Endothelial cell of umbilical vein (primary cell): ENCODE results near the gene ARID3B.

Source experiments
- CTCF ChIP-seq, 2 donors: IDR thresholded peaks; 1 replicate in 1 of 2; 2 replicates in 1 of 2; pipeline ENCODE4 v1.5.1; 2011; ENCODE audit warnings: low read length in 2 of 2, mild to moderate bottlenecking in 2 of 2, moderate library complexity in 2 of 2, control low read depth in 1 of 2, inconsistent platforms in 1 of 2, low read depth in 1 of 2; ENCODE audit not compliant: insufficient read depth in 1 of 2; ENCODE audit errors: extremely low read depth in 1 of 2
- EZH2 ChIP-seq: IDR thresholded peaks from 2 replicates; pipeline ENCODE4 v1.6.1; 2012; ENCODE audit warnings: borderline replicate concordance, low read depth, mild to moderate bottlenecking, moderate library complexity, low read length, inconsistent platforms; ENCODE audit not compliant: severe bottlenecking
- POLR2A ChIP-seq: IDR thresholded peaks from 2 replicates; pipeline ENCODE4 v1.6.1; 2012; ENCODE audit warnings: low read depth, mild to moderate bottlenecking, control low read depth, low read length

GRCh38 chr15:74622758-74623157 lies 81.7 kb downstream of the ARID3B start:
- TF ChIP-seq CTCF (IDR thresholded peaks at IDR 0.05; ENCODE audit: extremely low read depth in 1 of 2, insufficient read depth in 1 of 2, low read depth in 1 of 2, low read length in 2 of 2) (no peak), POLR2A (no peak), EZH2 (no peak)
